Right atrium auricular region (tissue), 2 donors: ENCODE results near the gene NHS. TPM values are rescaled to one million over a fixed set of nuclear protein-coding genes. Genes with fewer than 3 reads are reported as not detected.

Source experiments
- DNase-seq: peaks from one replicate; pipeline ENCODE4 v3.0.0-alpha.2; 2019; ENCODE audit warnings: low spot score
- H3K27ac ChIP-seq, 2 donors: fragments of 200-600 bp; sonication (generic); 1 replicate in 1 of 2; 2 replicates in 1 of 2; pipeline ENCODE4 v1.5.1; 2016 to 2019
- H3K27me3 ChIP-seq, 2 donors: fragments of 200-600 bp; sonication (generic); one replicate each; pipeline versions ENCODE4 v1.5.1 to v1.6.0; 2017 to 2019
- H3K36me3 ChIP-seq: fragments of 200-600 bp; sonication (generic); one replicate; pipeline ENCODE4 v1.5.1; 2016
- H3K4me1 ChIP-seq, 2 donors: fragments of 200-600 bp; sonication (generic); one replicate each; pipeline versions ENCODE4 v1.5.1 to v1.6.0; 2017 to 2019
- H3K4me3 ChIP-seq, 2 donors: fragments of 200-600 bp; sonication (generic); 1 replicate in 1 of 2; 2 replicates in 1 of 2; pipeline ENCODE4 v1.5.1; 2017 to 2019; ENCODE audit warnings: mild to moderate bottlenecking in 1 of 2, moderate library complexity in 1 of 2
- H3K9me3 ChIP-seq, 2 donors: fragments of 200-600 bp; sonication (generic); one replicate each; pipeline ENCODE4 v1.5.1; 2019
- total RNA-seq, 2 donors: library from RNA; depleted of rRNA; stranded (reverse); fragments of >200 nt; gene quantifications; one replicate each; pipeline ENCODE4 v1.1.0, GENCODE V29; 2016
- TF ChIP-seq, protein P1 (sequence below), 2 donors: fragments of 200-600 bp; sonication (generic); IDR thresholded peaks; one replicate each; pipeline ENCODE4 v1.5.1; 2019; ENCODE audit warnings: antibody characterized with exemption in 2 of 2

The NHS gene
- total RNA-seq, 2 donors from 2014 or later = 0.59 to 2.0 TPM

DNA sequence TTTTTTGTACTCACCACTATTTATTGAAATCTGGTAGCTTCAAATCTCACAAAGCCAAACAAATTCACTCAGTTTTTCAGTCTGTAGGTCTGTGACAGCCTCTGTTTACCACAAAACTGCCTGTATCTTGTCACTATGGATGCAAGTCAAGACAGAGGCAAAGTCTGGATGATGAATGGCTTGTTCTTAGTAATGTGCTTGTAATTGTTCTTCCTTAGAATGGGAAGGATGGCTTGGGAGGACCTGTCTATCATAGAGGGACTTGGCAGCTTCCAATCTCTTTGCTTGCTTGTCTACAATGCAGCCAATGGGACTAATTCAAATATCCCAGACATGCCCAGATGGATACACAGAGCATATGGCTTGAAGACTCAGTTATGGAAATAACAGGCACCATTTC lies 221.1 kb downstream of the NHS start:
- Histone ChIP-seq H3K36me3 (no peaks in the 10 kb centered on the region), H3K4me3 (no peak overlapping the region), H3K9me3 (no peaks in the 10 kb centered on the region), H3K27ac (no peak overlapping the region), H3K27me3 (no peaks in the 10 kb centered on the region), H3K4me1 (peaks cover 0 to 13% of the 10 kb centered on the region in 2 donors)
- TF ChIP-seq, protein P1, sequence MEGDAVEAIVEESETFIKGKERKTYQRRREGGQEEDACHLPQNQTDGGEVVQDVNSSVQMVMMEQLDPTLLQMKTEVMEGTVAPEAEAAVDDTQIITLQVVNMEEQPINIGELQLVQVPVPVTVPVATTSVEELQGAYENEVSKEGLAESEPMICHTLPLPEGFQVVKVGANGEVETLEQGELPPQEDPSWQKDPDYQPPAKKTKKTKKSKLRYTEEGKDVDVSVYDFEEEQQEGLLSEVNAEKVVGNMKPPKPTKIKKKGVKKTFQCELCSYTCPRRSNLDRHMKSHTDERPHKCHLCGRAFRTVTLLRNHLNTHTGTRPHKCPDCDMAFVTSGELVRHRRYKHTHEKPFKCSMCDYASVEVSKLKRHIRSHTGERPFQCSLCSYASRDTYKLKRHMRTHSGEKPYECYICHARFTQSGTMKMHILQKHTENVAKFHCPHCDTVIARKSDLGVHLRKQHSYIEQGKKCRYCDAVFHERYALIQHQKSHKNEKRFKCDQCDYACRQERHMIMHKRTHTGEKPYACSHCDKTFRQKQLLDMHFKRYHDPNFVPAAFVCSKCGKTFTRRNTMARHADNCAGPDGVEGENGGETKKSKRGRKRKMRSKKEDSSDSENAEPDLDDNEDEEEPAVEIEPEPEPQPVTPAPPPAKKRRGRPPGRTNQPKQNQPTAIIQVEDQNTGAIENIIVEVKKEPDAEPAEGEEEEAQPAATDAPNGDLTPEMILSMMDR (IDR thresholded peaks at IDR 0.05) = no peak
- DNase-seq = no peak

DNA sequence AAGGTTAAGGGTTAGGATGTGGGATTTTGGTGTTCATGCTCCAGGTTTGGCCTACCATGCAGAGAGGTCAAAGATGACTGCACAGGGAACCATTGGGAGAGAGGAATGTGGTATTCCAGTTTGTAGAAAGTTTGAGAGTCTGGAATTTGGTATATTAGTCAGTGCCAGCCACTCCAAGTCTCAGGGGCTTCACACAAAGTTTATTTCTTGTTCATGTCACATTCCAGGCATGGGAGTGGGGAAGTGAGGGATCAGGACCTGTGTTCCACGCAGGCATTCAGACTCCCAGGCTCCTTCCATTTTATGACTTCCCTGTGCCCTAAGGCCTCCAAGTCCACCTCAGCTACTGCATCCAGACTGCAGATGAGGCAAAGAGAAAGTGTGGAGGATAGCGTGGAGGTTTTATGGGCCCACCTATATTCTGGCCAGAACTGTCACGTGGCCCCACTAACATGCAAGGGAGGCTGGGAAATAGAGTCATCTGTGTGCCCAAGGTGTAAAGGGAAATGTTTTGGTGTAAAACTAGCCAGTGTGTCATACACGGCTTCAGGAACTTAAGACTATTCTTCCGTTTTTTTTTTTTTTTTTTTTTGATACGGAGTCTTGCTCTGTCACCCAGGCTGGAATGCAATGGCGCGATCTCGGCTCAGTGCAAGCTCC lies 221.7 kb downstream of the NHS start:
- Histone ChIP-seq H3K36me3 (no peaks in the 10 kb centered on the region), H3K4me1 (peaks cover 0 to 11% of the 10 kb centered on the region in 2 donors), H3K27me3 (no peaks in the 10 kb centered on the region), H3K9me3 (no peaks in the 10 kb centered on the region), H3K4me3 (no peak overlapping the region), H3K27ac (no peak overlapping the region)
- no peak for DNase-seq
- TF ChIP-seq, protein P1 (IDR thresholded peaks at IDR 0.05) = no peak

DNA sequence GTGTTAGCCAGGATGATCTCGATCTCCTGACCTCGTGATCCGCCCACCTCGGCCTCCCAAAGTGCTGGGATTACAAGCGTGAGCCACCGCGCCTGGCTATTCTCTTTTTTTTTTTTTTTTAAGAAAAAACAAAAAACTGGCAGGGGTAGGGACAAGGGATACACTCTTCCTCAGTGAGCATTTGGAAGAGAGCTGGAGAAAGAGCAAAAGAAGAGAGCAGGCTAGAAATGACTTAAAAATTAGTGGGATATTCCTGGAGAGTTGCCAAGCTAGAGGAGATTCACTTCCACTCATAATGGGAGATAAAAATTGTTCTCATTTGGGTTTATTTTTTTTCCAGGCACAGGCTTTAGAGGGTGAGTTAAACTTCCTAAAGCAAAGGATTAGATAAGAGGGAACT lies 222.3 kb downstream of the NHS start:
- no peak for DNase-seq
- TF ChIP-seq, protein P1 (IDR thresholded peaks at IDR 0.05) = no peak
- peak overlapping the region; percentile 17 to 35 for H3K27ac ChIP-seq

DNA sequence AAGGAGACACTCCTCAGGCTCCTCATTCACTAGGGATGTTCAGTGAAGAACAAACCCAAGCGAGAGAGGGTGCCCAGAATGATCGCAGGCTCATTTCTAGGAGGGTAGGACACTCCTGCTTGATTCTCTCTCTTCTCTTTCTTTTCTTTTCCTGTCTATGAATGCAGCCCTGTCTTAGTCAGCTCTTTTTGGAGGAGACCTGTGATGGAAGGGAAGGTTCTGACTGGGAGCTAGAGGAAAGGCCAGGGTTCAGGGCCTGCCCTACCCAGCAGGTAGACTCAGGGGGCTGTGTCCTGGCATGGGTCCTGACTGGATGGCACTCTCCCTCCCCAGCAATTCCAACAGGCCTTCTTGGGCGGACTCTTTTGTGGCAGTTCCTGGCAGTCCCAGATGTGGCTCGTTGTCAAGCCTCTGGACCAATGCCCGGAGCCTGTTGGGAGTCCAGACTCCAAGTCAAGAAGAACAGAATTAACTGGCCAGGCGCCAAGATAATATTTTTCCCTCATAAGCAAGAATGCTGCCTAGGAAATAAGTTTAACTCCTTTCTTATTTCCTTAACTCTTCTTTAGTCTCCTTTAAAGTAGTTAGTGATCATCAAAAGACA lies 222.9 kb downstream of the NHS start:
- H3K27ac ChIP-seq = peak overlapping the region; percentile 17 to 35
- no peak overlapping the region for H3K4me3 ChIP-seq
- peaks cover 0 to 11% of the 10 kb centered on the region in 2 donors for H3K4me1 ChIP-seq
- TF ChIP-seq, protein P1 (IDR thresholded peaks at IDR 0.05) = no peak
- no peaks in the 10 kb centered on the region for H3K27me3 ChIP-seq
- H3K9me3 ChIP-seq = no peaks in the 10 kb centered on the region
- DNase-seq = peak; percentile 78
- no peaks in the 10 kb centered on the region for H3K36me3 ChIP-seq

More for the DNA sequence above, 222.3 kb downstream of the NHS start:
- Histone ChIP-seq H3K27me3 (no peaks in the 10 kb centered on the region), H3K36me3 (no peaks in the 10 kb centered on the region), H3K4me1 (peaks cover 0 to 11% of the 10 kb centered on the region in 2 donors), H3K4me3 (no peak overlapping the region), H3K9me3 (no peaks in the 10 kb centered on the region)

DNA sequence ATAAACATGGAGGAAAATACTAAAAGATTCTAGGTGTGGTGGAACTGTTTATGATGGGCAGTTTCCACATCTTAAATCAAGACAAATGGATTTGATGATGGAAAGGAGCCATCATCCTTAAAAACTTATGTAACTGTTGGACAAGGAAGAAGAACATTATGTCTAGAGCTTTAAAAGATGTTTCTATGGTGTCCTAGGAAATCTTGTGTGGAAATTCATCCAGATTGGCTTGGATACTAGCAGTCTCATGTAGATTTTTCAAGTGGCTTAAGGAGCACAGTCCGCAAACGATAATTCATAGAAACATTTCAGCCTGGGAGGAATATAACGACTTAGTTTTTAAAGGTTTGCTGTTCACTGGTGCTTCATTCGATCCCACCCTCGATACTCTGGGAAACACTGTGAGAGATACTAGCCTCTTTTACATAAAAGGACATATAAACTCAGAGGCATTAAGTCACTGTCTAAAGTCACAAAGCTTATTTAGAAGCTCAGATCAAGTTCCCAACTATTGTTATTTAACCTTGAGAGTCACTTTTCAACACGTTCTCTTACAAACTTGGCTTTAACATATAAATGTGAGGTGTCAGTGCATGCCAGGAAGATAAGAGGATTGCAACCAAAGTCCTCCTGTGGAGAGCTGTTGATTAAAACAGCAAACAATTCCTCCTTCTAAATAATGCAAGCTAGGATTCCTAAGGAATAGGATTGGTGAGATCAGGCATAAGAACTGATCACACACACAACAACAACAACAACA lies 226.6 kb downstream of the NHS start:
- H3K4me3 ChIP-seq = no peak overlapping the region
- H3K4me1 ChIP-seq = peaks cover 0 to 11% of the 10 kb centered on the region in 2 donors
- TF ChIP-seq, protein P1 (IDR thresholded peaks at IDR 0.05) = no peak
- H3K27me3 ChIP-seq = no peaks in the 10 kb centered on the region
- no peak for DNase-seq
- no peaks in the 10 kb centered on the region for H3K9me3 ChIP-seq
- H3K27ac ChIP-seq = no peak overlapping the region
- no peaks in the 10 kb centered on the region for H3K36me3 ChIP-seq
